ENCODE measurements around the gene RNASEH2B.

RNASEH2B gene

DNA sequence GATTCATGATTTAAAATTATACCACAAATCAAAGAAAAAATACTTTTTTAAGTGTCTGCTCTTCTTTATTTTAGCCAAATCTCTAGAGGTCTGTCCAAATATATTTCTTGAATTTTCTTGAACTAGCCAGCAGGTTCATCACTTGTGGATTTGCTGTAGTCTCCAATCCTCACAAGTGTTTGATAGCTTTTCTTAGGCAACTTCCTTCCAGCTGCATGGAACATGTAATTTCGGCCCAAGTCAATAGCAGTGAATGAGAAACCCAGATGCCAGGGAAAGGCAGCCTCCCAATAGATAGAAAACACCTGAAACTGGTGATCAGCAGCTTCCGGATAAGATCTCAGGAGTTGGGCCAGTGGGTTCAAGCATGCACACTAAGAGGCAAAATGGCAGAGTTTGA, 15.6 kb upstream of the RNASEH2B start:
- Histone ChIP-seq H3K4me3 (replicated peaks; ENCODE audit: low read depth, low read length) (no peak overlapping the region), H3K36me3 (ENCODE audit: control insufficient read depth, insufficient read depth, low read length) (no peaks in the 10 kb centered on the region), H3K27me3 (replicated peaks; ENCODE audit: control insufficient read depth, insufficient read depth, low read length) (no peaks in the 10 kb centered on the region)
- TF ChIP-seq, protein P1, sequence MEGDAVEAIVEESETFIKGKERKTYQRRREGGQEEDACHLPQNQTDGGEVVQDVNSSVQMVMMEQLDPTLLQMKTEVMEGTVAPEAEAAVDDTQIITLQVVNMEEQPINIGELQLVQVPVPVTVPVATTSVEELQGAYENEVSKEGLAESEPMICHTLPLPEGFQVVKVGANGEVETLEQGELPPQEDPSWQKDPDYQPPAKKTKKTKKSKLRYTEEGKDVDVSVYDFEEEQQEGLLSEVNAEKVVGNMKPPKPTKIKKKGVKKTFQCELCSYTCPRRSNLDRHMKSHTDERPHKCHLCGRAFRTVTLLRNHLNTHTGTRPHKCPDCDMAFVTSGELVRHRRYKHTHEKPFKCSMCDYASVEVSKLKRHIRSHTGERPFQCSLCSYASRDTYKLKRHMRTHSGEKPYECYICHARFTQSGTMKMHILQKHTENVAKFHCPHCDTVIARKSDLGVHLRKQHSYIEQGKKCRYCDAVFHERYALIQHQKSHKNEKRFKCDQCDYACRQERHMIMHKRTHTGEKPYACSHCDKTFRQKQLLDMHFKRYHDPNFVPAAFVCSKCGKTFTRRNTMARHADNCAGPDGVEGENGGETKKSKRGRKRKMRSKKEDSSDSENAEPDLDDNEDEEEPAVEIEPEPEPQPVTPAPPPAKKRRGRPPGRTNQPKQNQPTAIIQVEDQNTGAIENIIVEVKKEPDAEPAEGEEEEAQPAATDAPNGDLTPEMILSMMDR (IDR thresholded peaks at IDR 0.05; ENCODE audit: insufficient read depth, low read length, poor library complexity, severe bottlenecking), result no peak
- DNase-seq (ENCODE audit: extremely low read depth, insufficient read length), result no peak

DNA sequence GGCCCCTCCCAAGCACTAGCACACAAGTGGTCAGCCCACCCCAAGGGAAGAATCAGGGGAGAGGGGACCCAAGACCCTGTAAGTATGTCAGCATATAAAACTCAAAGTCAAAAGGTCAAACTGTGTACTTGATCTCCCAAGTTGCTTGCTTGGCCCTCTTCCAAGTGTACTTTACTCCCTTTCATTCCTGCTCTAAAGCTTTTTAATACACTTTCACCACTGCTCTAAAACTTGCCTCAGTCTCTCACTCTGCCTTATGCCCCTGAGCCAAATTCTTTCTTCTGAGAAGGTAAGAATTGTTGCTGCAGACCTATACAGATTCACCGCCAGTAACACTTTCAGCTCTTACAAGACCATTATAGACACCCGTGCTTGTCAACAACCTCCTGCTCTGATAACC, 15.1 kb upstream of the RNASEH2B start:
- Histone ChIP-seq H3K36me3 (ENCODE audit: control insufficient read depth, insufficient read depth, low read length) (no peaks in the 10 kb centered on the region), H3K27me3 (replicated peaks; ENCODE audit: control insufficient read depth, insufficient read depth, low read length) (no peaks in the 10 kb centered on the region), H3K4me3 (replicated peaks; ENCODE audit: low read depth, low read length) (no peak overlapping the region)
- no peak for DNase-seq (ENCODE audit: extremely low read depth, insufficient read length)
- TF ChIP-seq, protein P1 (IDR thresholded peaks at IDR 0.05; ENCODE audit: insufficient read depth, low read length, poor library complexity, severe bottlenecking), result no peak

DNA sequence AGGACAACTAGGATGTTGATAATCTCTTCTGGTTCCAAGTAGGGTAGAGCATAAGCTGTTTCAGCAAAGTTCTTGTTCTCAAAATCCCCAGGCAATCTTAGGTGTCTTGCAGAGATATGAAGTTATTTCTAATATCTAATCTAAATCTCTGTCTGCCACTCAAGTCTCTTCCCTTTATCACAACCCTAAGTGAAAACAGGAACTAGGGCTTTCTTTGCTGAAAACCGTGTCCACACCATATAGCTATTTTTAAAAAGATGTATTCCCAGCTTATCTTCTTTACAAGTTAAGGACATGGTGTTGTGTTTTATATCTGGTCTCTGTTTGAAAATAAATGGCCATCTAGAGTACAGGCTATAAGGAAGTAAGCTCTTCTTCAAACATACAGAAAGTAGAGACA, 11.3 kb upstream of the RNASEH2B start:
- H3K36me3 ChIP-seq (ENCODE audit: control insufficient read depth, insufficient read depth, low read length), result no peaks in the 10 kb centered on the region
- H3K4me3 ChIP-seq (replicated peaks; ENCODE audit: low read depth, low read length), result no peak overlapping the region
- DNase-seq (ENCODE audit: extremely low read depth, insufficient read length), result no peak
- TF ChIP-seq, protein P1 (IDR thresholded peaks at IDR 0.05; ENCODE audit: insufficient read depth, low read length, poor library complexity, severe bottlenecking), result no peak
- H3K27me3 ChIP-seq (replicated peaks; ENCODE audit: control insufficient read depth, insufficient read depth, low read length), result no peaks in the 10 kb centered on the region

DNA sequence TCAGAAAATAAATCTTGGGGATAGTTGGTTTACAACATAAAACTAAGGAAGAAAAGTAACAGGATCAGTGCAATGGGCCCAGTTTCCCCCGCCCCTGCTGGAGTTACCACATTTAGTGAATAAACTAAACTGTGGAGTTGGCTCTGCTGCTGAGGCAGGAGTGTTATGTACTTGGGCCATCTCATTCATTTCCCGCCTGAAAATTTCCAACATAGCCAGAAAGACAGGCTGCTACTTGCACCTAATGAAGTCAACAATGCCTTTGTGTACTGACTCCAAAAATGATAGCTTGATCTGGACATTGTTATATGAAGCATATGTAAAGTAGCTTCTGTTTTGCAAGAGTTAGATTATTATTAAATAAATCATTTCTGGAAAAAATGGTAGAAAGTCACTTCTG, 7.9 kb upstream of the RNASEH2B start:
- Histone ChIP-seq H3K4me3 (replicated peaks; ENCODE audit: low read depth, low read length) (no peak overlapping the region), H3K27me3 (replicated peaks; ENCODE audit: control insufficient read depth, insufficient read depth, low read length) (no peaks in the 10 kb centered on the region), H3K36me3 (ENCODE audit: control insufficient read depth, insufficient read depth, low read length) (no peaks in the 10 kb centered on the region)
- TF ChIP-seq, protein P1 (IDR thresholded peaks at IDR 0.05; ENCODE audit: insufficient read depth, low read length, poor library complexity, severe bottlenecking), result no peak
- no peak for DNase-seq (ENCODE audit: extremely low read depth, insufficient read length)

- no peaks in the 10 kb centered on the region for H3K27me3 ChIP-seq (replicated peaks; ENCODE audit: control insufficient read depth, insufficient read depth, low read length)
- TF ChIP-seq, protein P1 (IDR thresholded peaks at IDR 0.05; ENCODE audit: insufficient read depth, low read length, poor library complexity, severe bottlenecking), result no peak
- DNase-seq (ENCODE audit: extremely low read depth, insufficient read length), result no peak
Observed at GRCh38 chr13:50905256-50905655, 4.3 kb upstream of the RNASEH2B start.

GRCh38 chr13:50907781-50908180, 1.8 kb upstream of the RNASEH2B start:
- no peaks in the 10 kb centered on the region for H3K27me3 ChIP-seq (replicated peaks; ENCODE audit: control insufficient read depth, insufficient read depth, low read length)
- TF ChIP-seq, protein P1 (IDR thresholded peaks at IDR 0.05; ENCODE audit: insufficient read depth, low read length, poor library complexity, severe bottlenecking), result no peak
- no peak for DNase-seq (ENCODE audit: extremely low read depth, insufficient read length)
- H3K4me3 ChIP-seq (replicated peaks; ENCODE audit: low read depth, low read length), result no peak overlapping the region
- no peaks in the 10 kb centered on the region for H3K36me3 ChIP-seq (ENCODE audit: control insufficient read depth, insufficient read depth, low read length)

More at GRCh38 chr13:50905256-50905655, 4.3 kb upstream of the RNASEH2B start:
- H3K4me3 ChIP-seq (replicated peaks; ENCODE audit: low read depth, low read length), result no peak overlapping the region
- no peaks in the 10 kb centered on the region for H3K36me3 ChIP-seq (ENCODE audit: control insufficient read depth, insufficient read depth, low read length)
